ENCODE results near the gene CDK17. TPM values are rescaled to one million over a fixed set of nuclear protein-coding genes. Genes with fewer than 3 reads are reported as not detected.

CDK17 gene
- total and polyA plus RNA-seq, 2 experiments from 2014 or later: 29.3 to 62.7 TPM

DNA sequence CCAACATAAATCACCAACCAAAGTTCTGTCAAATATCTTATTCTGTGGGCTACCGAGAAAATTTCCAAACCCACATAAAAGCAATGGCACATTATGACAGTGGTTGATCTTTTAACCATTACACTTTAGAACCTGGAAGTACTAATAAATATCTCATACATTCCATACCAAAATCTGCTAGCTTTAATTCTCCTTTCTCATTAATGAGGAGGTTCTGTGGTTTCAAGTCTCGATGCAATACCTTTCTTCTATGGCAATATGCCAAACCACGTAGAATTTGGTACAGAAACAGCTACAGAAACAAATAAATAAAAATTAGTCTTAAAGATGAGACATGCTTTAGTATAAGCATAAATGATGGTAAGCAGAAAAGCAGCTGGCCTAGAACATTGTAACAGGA, 105.4 kb downstream of the CDK17 start:
- no peak overlapping the region for H2AFZ ChIP-seq
- peaks cover 63% of the 10 kb centered on the region for H3F3A ChIP-seq (ENCODE audit: insufficient read depth)
- H4K20me1 ChIP-seq (ENCODE audit: insufficient read depth): no peaks in the 10 kb centered on the region
- H3K9me2 ChIP-seq (ENCODE audit: insufficient read depth): no peaks in the 10 kb centered on the region
- TF ChIP-seq EZH2 (IDR thresholded peaks at IDR 0.05; ENCODE audit: insufficient read depth, poor library complexity, severe bottlenecking): no peak
- no peak for TF ChIP-seq EZH2phosphoT487 (IDR thresholded peaks at IDR 0.05; ENCODE audit: insufficient read depth, low read depth)
- 41 to 44% methylated on average over 3 of the region's 3 CpGs for WGBS, 2 experiments (ENCODE audit: low coverage in 1 of 2, low lambda C conversion rate in 2 of 2, missing lambda C conversion rate in 2 of 2)
- no peak overlapping the region for H3K9ac ChIP-seq
- no peaks in the 10 kb centered on the region for H3K9me3 ChIP-seq (ENCODE audit: low read depth)
- in situ Hi-C loops (cut with MboI): no loop called here
- no peaks in the 10 kb centered on the region for H3K27me3 ChIP-seq (replicated peaks; ENCODE audit: insufficient read depth)
- H3K4me2 ChIP-seq (ENCODE audit: unreplicated experiment): peak overlapping the region; percentile 30
- peaks cover 6% of the 10 kb centered on the region; the same call in 1 of the 2 replicates for H3K4me1 ChIP-seq (ENCODE audit: insufficient read depth)
- peaks cover 97% of the 10 kb centered on the region for H3K79me2 ChIP-seq (ENCODE audit: insufficient read depth)
- DNase-seq: no peak
- peaks cover 64% of the 10 kb centered on the region for H3K36me3 ChIP-seq (ENCODE audit: low read depth)
- no peak overlapping the region for H3K27ac ChIP-seq
- H3K4me3 ChIP-seq: no peak overlapping the region

DNA sequence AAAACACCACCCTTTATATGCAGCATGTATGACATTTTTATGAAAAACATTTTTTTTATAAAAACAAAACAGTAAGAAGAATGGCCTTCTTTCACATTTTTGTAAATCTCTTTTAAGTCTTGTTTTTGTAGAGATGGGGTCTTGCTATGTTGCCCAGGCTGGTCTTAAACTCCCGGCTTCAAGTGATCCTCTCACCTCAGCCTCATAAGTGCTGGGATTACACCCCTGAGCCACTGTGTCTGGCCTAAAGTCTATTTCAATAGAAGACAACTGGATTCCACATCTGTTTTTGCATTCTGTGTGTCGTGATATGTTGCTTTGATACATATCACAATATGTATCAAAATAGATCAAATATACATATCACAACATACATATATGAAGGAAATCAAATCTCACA, 107.1 kb downstream of the CDK17 start:
- no peaks in the 10 kb centered on the region for H3K9me3 ChIP-seq (ENCODE audit: low read depth)
- H4K20me1 ChIP-seq (ENCODE audit: insufficient read depth): no peaks in the 10 kb centered on the region
- H3K4me2 ChIP-seq (ENCODE audit: unreplicated experiment): no peak overlapping the region
- peaks cover 72% of the 10 kb centered on the region for H3F3A ChIP-seq (ENCODE audit: insufficient read depth)
- WGBS, 2 experiments (ENCODE audit: low coverage in 1 of 2, low lambda C conversion rate in 2 of 2, missing lambda C conversion rate in 2 of 2): 93 to 100% methylated on average over 2 of the region's 2 CpGs
- H3K27me3 ChIP-seq (replicated peaks; ENCODE audit: insufficient read depth): no peaks in the 10 kb centered on the region
- peaks cover 97% of the 10 kb centered on the region for H3K79me2 ChIP-seq (ENCODE audit: insufficient read depth)
- H3K4me3 ChIP-seq: no peak overlapping the region
- TF ChIP-seq EZH2phosphoT487 (IDR thresholded peaks at IDR 0.05; ENCODE audit: insufficient read depth, low read depth) (no peak), EZH2 (IDR thresholded peaks at IDR 0.05; ENCODE audit: insufficient read depth, poor library complexity, severe bottlenecking) (no peak)
- H3K4me1 ChIP-seq (ENCODE audit: insufficient read depth): peaks cover 6% of the 10 kb centered on the region; the same call in 1 of the 2 replicates
- no peak overlapping the region for H3K9ac ChIP-seq
- no peak overlapping the region for H2AFZ ChIP-seq
- H3K36me3 ChIP-seq (ENCODE audit: low read depth): peaks cover 66% of the 10 kb centered on the region
- in situ Hi-C loops (cut with MboI): no loop called here
- DNase-seq: no peak
- no peak overlapping the region for H3K27ac ChIP-seq
- H3K9me2 ChIP-seq (ENCODE audit: insufficient read depth): no peaks in the 10 kb centered on the region

DNA sequence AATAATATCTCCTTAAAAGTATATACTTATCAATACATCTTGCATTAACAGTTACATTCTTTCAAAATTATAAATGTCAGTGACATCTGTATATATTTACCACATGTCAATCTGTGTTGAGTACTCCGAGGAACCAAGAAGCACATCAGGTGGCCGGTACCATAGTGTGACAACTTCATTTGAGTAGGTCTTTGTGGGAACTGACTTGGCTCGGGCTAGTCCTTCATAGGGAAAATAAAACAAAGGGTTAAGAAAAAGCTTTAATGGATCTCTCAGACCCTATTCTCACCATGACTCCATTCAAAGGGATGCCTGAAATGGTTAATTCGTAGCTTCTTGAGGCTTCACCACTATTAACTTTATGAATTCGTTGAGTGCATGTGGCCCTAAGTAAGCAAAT, 111.2 kb downstream of the CDK17 start:
- H3F3A ChIP-seq (ENCODE audit: insufficient read depth): peaks cover 59% of the 10 kb centered on the region
- no peaks in the 10 kb centered on the region for H3K4me1 ChIP-seq (ENCODE audit: insufficient read depth)
- H3K9me2 ChIP-seq (ENCODE audit: insufficient read depth): no peaks in the 10 kb centered on the region
- H3K4me3 ChIP-seq: no peak overlapping the region
- in situ Hi-C loops (cut with MboI): no loop called here
- no peak overlapping the region for H3K4me2 ChIP-seq (ENCODE audit: unreplicated experiment)
- 78 to 81% methylated on average over 5 of the region's 5 CpGs for WGBS, 2 experiments (ENCODE audit: low coverage in 1 of 2, low lambda C conversion rate in 2 of 2, missing lambda C conversion rate in 2 of 2)
- no peak overlapping the region for H3K27ac ChIP-seq
- H3K9me3 ChIP-seq (ENCODE audit: low read depth): no peaks in the 10 kb centered on the region
- no peaks in the 10 kb centered on the region for H3K27me3 ChIP-seq (replicated peaks; ENCODE audit: insufficient read depth)
- peaks cover 91% of the 10 kb centered on the region for H3K79me2 ChIP-seq (ENCODE audit: insufficient read depth)
- peaks cover 75% of the 10 kb centered on the region for H3K36me3 ChIP-seq (ENCODE audit: low read depth)
- TF ChIP-seq EZH2phosphoT487 (IDR thresholded peaks at IDR 0.05; ENCODE audit: insufficient read depth, low read depth): no peak
- DNase-seq: no peak
- no peaks in the 10 kb centered on the region for H4K20me1 ChIP-seq (ENCODE audit: insufficient read depth)
- no peak overlapping the region for H2AFZ ChIP-seq
- H3K9ac ChIP-seq: no peak overlapping the region

DNA sequence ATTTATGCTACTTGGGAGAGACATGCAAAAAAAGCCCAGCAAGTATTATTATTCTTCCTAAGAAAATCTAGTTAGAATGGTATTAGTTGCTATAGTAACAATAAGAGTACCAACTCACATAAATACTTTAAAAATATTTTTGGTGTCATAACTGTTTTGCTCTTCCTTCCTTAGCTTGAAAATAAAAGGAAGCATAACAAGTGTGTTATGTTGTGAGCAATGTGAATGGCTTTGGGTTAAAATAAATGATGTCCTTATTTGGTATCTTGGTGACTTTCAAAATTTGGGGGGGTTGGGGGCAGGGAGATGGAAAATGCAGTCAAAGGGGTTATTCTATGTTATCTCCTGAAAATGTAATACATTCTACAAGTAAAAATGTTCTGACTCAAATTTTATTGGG, 115.1 kb downstream of the CDK17 start:
- Histone ChIP-seq H3K4me2 (ENCODE audit: unreplicated experiment) (no peak overlapping the region), H3K4me3 (no peak overlapping the region), H2AFZ (no peak overlapping the region), H3K27ac (0 out of 2 replicates have a peak overlapping the region, but pooled peaks have one; percentile 2), H3K27me3 (replicated peaks; ENCODE audit: insufficient read depth) (no peaks in the 10 kb centered on the region), H3K9me2 (ENCODE audit: insufficient read depth) (no peaks in the 10 kb centered on the region), H3F3A (ENCODE audit: insufficient read depth) (peaks cover 73% of the 10 kb centered on the region), H3K79me2 (ENCODE audit: insufficient read depth) (peaks cover 84% of the 10 kb centered on the region), H4K20me1 (ENCODE audit: insufficient read depth) (no peaks in the 10 kb centered on the region), H3K9ac (no peak overlapping the region), H3K36me3 (ENCODE audit: low read depth) (peaks cover 91% of the 10 kb centered on the region), H3K4me1 (ENCODE audit: insufficient read depth) (no peaks in the 10 kb centered on the region), H3K9me3 (ENCODE audit: low read depth) (no peaks in the 10 kb centered on the region)
- TF ChIP-seq EZH2 (IDR thresholded peaks at IDR 0.05; ENCODE audit: insufficient read depth, poor library complexity, severe bottlenecking) (no peak), EZH2phosphoT487 (IDR thresholded peaks at IDR 0.05; ENCODE audit: insufficient read depth, low read depth) (no peak)
- DNase-seq: no peak
- in situ Hi-C loops (cut with MboI): no loop called here

DNA sequence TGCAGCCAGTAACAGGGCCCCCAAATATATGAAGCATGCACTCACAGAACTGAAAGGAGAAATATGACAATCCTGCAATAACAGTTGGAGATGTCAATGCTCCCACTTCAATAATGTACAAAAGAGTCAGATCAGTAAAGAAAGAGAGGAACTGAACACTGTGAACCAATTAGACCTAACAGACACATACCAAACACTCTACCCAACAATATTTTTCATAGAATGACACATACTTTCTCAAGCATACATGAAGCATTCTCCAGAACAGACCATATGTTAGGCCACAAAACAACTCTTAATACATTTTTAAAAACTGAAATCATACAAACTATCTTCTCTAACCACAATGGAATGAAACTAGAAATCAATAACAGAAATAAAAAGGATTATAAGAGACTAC, 125.9 kb downstream of the CDK17 start:
- Histone ChIP-seq H3K9me3 (ENCODE audit: low read depth) (no peaks in the 10 kb centered on the region), H3K27ac (peak overlapping the region; percentile 68), H3K4me1 (ENCODE audit: insufficient read depth) (peaks cover 40% of the 10 kb centered on the region), H4K20me1 (ENCODE audit: insufficient read depth) (no peaks in the 10 kb centered on the region), H3F3A (ENCODE audit: insufficient read depth) (peaks cover 94% of the 10 kb centered on the region), H3K9ac (peak overlapping the region; percentile 39), H3K9me2 (ENCODE audit: insufficient read depth) (no peaks in the 10 kb centered on the region), H3K4me2 (ENCODE audit: unreplicated experiment) (peak overlapping the region; percentile 44), H3K27me3 (replicated peaks; ENCODE audit: insufficient read depth) (no peaks in the 10 kb centered on the region), H3K4me3 (0 out of 2 replicates have a peak overlapping the region, but pooled peaks have one; percentile 3), H2AFZ (no peak overlapping the region), H3K79me2 (ENCODE audit: insufficient read depth) (peaks cover 96% of the 10 kb centered on the region), H3K36me3 (ENCODE audit: low read depth) (peaks cover 31% of the 10 kb centered on the region)
- TF ChIP-seq EZH2phosphoT487 (IDR thresholded peaks at IDR 0.05; ENCODE audit: insufficient read depth, low read depth): no peak
- TF ChIP-seq EZH2 (IDR thresholded peaks at IDR 0.05; ENCODE audit: insufficient read depth, poor library complexity, severe bottlenecking): no peak
- in situ Hi-C loops (cut with MboI): no loop called here
- peak; percentile 73 for DNase-seq
